GM23338 (cell line): ENCODE measurements around the gene CCDC90B. TPM values are rescaled to one million over a fixed set of nuclear protein-coding genes. Genes with fewer than 3 reads are reported as not detected.

ENCODE experiments used
- ATAC-seq: fragments of 200-7000 bp; cut with Tn5 transposase; 3 replicates; pipeline ENCODE4 v1.9.1; 2020
- DNase-seq: peaks from one replicate; pipeline ENCODE4 v3.0.0-alpha.2; 2015; ENCODE audit warnings: low spot score
- H2AFZ ChIP-seq: fragments of 200-600 bp; sonication (generic); 2 replicates; pipeline ENCODE4 v1.8.0; 2016; ENCODE audit warnings: antibody characterized with exemption, mild to moderate bottlenecking, moderate library complexity
- H3F3A ChIP-seq: fragments of 200-600 bp; sonication (generic); replicated peaks from 2 replicates; pipeline ENCODE4 v1.8.0; 2017; ENCODE audit warnings: antibody characterized with exemption, mixed run types, low read depth
- H3K27ac ChIP-seq: fragments of 200-600 bp; sonication (generic); 2 replicates; pipeline ENCODE4 v1.6.1; 2016; ENCODE audit warnings: low read depth
- H3K27me3 ChIP-seq: fragments of 200-600 bp; sonication (generic); 2 replicates; pipeline ENCODE4 v1.8.0; 2016; ENCODE audit warnings: mild to moderate bottlenecking, mixed run types, moderate library complexity; ENCODE audit not compliant: insufficient read depth
- H3K36me3 ChIP-seq: fragments of 200-600 bp; sonication (generic); 2 replicates; pipeline ENCODE4 v1.8.0; 2016; ENCODE audit warnings: mild to moderate bottlenecking; ENCODE audit not compliant: insufficient read depth
- H3K4me1 ChIP-seq: fragments of 200-600 bp; sonication (generic); 2 replicates; pipeline ENCODE4 v1.8.0; 2016; ENCODE audit warnings: mild to moderate bottlenecking, moderate library complexity; ENCODE audit not compliant: insufficient read depth
- H3K4me2 ChIP-seq: fragments of 200-600 bp; sonication (generic); 2 replicates; pipeline ENCODE4 v1.7.1; 2017; ENCODE audit warnings: mixed run types
- H3K4me3 ChIP-seq: fragments of 200-600 bp; sonication (generic); 2 replicates; pipeline ENCODE4 v1.6.1; 2016; ENCODE audit warnings: mixed run types
- H3K79me2 ChIP-seq: fragments of 200-600 bp; sonication (generic); replicated peaks from 2 replicates; pipeline ENCODE4 v1.8.0; 2017; ENCODE audit warnings: mild to moderate bottlenecking; ENCODE audit not compliant: insufficient read depth
- H3K9me2 ChIP-seq: fragments of 200-600 bp; sonication (generic); 2 replicates; pipeline ENCODE4 v1.8.0; 2017; ENCODE audit not compliant: insufficient read depth
- H4K20me1 ChIP-seq: fragments of 200-600 bp; sonication (generic); replicated peaks from 2 replicates; pipeline ENCODE4 v1.8.0; 2017; ENCODE audit warnings: mild to moderate bottlenecking; ENCODE audit not compliant: insufficient read depth
- H3K27ac Mint-ChIP-seq: 2 replicates; pipeline ENCODE4 v1.8.0; 2020; ENCODE audit warnings: inconsistent platforms, mild to moderate bottlenecking, moderate library complexity, mixed read lengths
- H3K27me3 Mint-ChIP-seq: 3 replicates; pipeline ENCODE4 v1.8.0; 2022; ENCODE audit warnings: low read depth, mild to moderate bottlenecking, moderate library complexity, mixed read lengths, inconsistent platforms; ENCODE audit not compliant: insufficient read depth, poor library complexity
- H3K36me3 Mint-ChIP-seq: 3 replicates; pipeline ENCODE4 v1.8.0; 2021; ENCODE audit warnings: low read depth, mild to moderate bottlenecking, inconsistent platforms, moderate library complexity, mixed read lengths
- H3K4me1 Mint-ChIP-seq: 3 replicates; pipeline ENCODE4 v1.8.0; 2020; ENCODE audit warnings: mild to moderate bottlenecking, inconsistent platforms, mixed read lengths
- H3K4me3 Mint-ChIP-seq: 3 replicates; pipeline ENCODE4 v1.8.0; 2021; ENCODE audit warnings: moderate library complexity, mild to moderate bottlenecking, inconsistent platforms, mixed read lengths
- H3K9me3 Mint-ChIP-seq: 3 replicates; pipeline ENCODE4 v1.8.0; 2020; ENCODE audit warnings: moderate library complexity, mild to moderate bottlenecking, inconsistent platforms, mixed read lengths
- CREB1 ChIP-seq: fragments of 250-450 bp; sonication (Bioruptor Pico); IDR thresholded peaks from 2 replicates; pipeline ENCODE4 v1.5.0; 2020; ENCODE audit warnings: low read depth, mild to moderate bottlenecking, moderate library complexity
- EZH2 ChIP-seq: fragments of 200-600 bp; sonication (generic); IDR thresholded peaks from one replicate; pipeline ENCODE4 v1.8.0; 2017; ENCODE audit warnings: antibody characterized with exemption, mild to moderate bottlenecking, low read depth; ENCODE audit not compliant: unreplicated experiment
- EZH2phosphoT487 ChIP-seq: fragments of 200-600 bp; sonication (generic); IDR thresholded peaks from one replicate; pipeline ENCODE4 v1.8.1; 2018; ENCODE audit warnings: antibody characterized with exemption; ENCODE audit not compliant: unreplicated experiment
- NANOG ChIP-seq: IDR thresholded peaks from 2 replicates; pipeline ENCODE4 v1.6.1; 2016; ENCODE audit warnings: antibody characterized with exemption, borderline replicate concordance
- POLR2AphosphoS5 ChIP-seq: IDR thresholded peaks from 2 replicates; pipeline ENCODE4 v1.6.1; 2016; ENCODE audit warnings: antibody characterized with exemption, low read depth
- STAT1 ChIP-seq: IDR thresholded peaks from one replicate; pipeline ENCODE4 v1.6.1; 2016; ENCODE audit warnings: antibody characterized with exemption; ENCODE audit not compliant: unreplicated experiment
- ZNF114 ChIP-seq: fragments of 250-450 bp; sonication (Bioruptor Pico); IDR thresholded peaks from 2 replicates; pipeline ENCODE4 v1.5.0; 2020; ENCODE audit warnings: mild to moderate bottlenecking, moderate library complexity
- ZNF331 ChIP-seq: fragments of 250-450 bp; sonication (Bioruptor Pico); IDR thresholded peaks from 2 replicates; pipeline ENCODE4 v1.5.0; 2020; ENCODE audit warnings: low read depth, mild to moderate bottlenecking, moderate library complexity
- polyA plus RNA-seq: library from polyadenylated mRNA; unstranded; fragments of >200 nt; fragmentation: Nextera tagmentation; extraction: Ambion mirVana; gene quantifications from 2 replicates; pipeline ENCODE4 v1.2.1, GENCODE V29; 2016
- total RNA-seq: library from RNA; depleted of rRNA; stranded (reverse); fragments of >200 nt; shearing (Covaris generic); gene quantifications from 2 replicates; pipeline ENCODE4 v1.2.3, GENCODE V29; 2014
- TF ChIP-seq, protein P1 (sequence below), 2 experiments: fragments of 200-600 bp in 1 of 2; sonication (generic) in 1 of 2; conservative IDR thresholded peaks; 2 replicates each; pipeline versions ENCODE4 v1.5.1 to v1.6.1; 2016 to 2017; ENCODE audit warnings: antibody characterized with exemption in 2 of 2, low read depth in 2 of 2, mild to moderate bottlenecking in 2 of 2, moderate library complexity in 1 of 2
- TF ChIP-seq, protein P2 (sequence below): fragments of 250-450 bp; sonication (Bioruptor Pico); IDR thresholded peaks from 2 replicates; pipeline ENCODE4 v1.5.0; 2020; ENCODE audit warnings: mild to moderate bottlenecking, moderate library complexity

Gene CCDC90B
- total and polyA plus RNA-seq, 2 experiments from 2014 or later = 55.1 to 89.0 TPM

DNA sequence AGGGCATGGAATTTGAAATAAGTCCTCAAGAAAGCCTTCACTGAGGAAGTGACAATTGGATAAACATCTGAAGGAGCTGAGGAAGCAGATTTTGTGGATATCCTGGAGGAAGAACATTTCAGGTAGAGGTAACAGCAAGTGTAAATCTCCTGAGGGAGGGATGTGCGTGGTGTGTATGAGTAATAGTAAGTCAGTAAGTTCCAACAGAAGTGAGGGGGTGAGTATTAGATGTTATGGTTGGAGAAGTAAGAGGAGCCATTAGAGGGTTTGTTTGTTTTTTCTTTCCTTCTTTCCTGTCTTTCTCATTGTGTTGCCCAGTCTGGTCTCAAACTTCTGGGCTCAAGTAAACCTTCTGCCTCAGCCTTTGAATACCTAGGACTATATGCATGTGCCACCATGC, 63.7 kb downstream of the CCDC90B start:
- ATAC-seq (no peak), DNase-seq (no peak)
- Mint-ChIP-seq H3K4me1 (no peaks in the 10 kb centered on the region), H3K27me3 (no peaks in the 10 kb centered on the region), H3K36me3 (no peaks in the 10 kb centered on the region), H3K27ac (no peak overlapping the region), H3K4me3 (no peak overlapping the region), H3K9me3 (no peaks in the 10 kb centered on the region)
- Histone ChIP-seq H3F3A (no peaks in the 10 kb centered on the region), H3K27me3 (no peaks in the 10 kb centered on the region), H3K79me2 (no peaks in the 10 kb centered on the region), H3K4me2 (no peak overlapping the region), H3K36me3 (no peaks in the 10 kb centered on the region), H3K4me3 (no peak overlapping the region), H3K4me1 (no peaks in the 10 kb centered on the region), H3K27ac (no peak overlapping the region), H2AFZ (no peak overlapping the region), H4K20me1 (no peaks in the 10 kb centered on the region), H3K9me2 (no peaks in the 10 kb centered on the region)
- no peak for TF ChIP-seq EZH2
- no peak for TF ChIP-seq ZNF114 (CRISPR knock-in tag)
- TF ChIP-seq ZNF331 (CRISPR knock-in tag) = no peak
- TF ChIP-seq, protein P1, sequence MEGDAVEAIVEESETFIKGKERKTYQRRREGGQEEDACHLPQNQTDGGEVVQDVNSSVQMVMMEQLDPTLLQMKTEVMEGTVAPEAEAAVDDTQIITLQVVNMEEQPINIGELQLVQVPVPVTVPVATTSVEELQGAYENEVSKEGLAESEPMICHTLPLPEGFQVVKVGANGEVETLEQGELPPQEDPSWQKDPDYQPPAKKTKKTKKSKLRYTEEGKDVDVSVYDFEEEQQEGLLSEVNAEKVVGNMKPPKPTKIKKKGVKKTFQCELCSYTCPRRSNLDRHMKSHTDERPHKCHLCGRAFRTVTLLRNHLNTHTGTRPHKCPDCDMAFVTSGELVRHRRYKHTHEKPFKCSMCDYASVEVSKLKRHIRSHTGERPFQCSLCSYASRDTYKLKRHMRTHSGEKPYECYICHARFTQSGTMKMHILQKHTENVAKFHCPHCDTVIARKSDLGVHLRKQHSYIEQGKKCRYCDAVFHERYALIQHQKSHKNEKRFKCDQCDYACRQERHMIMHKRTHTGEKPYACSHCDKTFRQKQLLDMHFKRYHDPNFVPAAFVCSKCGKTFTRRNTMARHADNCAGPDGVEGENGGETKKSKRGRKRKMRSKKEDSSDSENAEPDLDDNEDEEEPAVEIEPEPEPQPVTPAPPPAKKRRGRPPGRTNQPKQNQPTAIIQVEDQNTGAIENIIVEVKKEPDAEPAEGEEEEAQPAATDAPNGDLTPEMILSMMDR (conservative IDR thresholded peaks at IDR 0.05; ENCODE audit: low read depth in 2 of 2) = no peak
- no peak for TF ChIP-seq POLR2AphosphoS5
- TF ChIP-seq CREB1 = no peak

DNA sequence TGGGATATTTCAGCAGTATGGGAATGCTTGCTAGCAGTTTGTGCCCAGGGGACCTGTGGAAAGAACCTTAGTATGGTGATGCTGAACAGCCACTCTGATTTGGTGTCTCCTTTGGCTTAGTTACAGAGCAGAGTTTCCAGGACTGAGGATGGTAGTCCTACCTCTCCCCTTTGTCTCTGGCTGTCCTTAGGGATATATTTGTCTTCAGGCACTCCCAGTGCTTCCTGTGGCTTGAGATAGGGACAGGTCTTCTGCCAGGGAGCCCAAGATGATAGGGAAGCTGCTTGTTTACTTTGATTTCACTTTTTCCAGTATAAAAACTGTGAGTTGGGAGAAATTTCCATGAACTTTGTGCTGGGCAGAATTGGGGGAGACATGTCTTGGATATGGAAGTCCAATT, 64.5 kb downstream of the CCDC90B start:
- Mint-ChIP-seq H3K27ac (no peak overlapping the region), H3K27me3 (no peaks in the 10 kb centered on the region), H3K4me1 (no peaks in the 10 kb centered on the region), H3K36me3 (no peaks in the 10 kb centered on the region), H3K9me3 (no peaks in the 10 kb centered on the region), H3K4me3 (no peak overlapping the region)
- Histone ChIP-seq H3K36me3 (no peaks in the 10 kb centered on the region), H3K4me3 (no peak overlapping the region), H3F3A (no peaks in the 10 kb centered on the region), H3K4me2 (no peak overlapping the region), H3K9me2 (no peaks in the 10 kb centered on the region), H3K79me2 (no peaks in the 10 kb centered on the region), H2AFZ (no peak overlapping the region), H3K27me3 (no peaks in the 10 kb centered on the region), H3K4me1 (no peaks in the 10 kb centered on the region), H4K20me1 (no peaks in the 10 kb centered on the region), H3K27ac (no peak overlapping the region)
- DNase-seq (no peak), ATAC-seq (no peak)
- TF ChIP-seq, protein P1 (conservative IDR thresholded peaks at IDR 0.05; ENCODE audit: low read depth in 2 of 2) = no peak
- TF ChIP-seq POLR2AphosphoS5 (no peak), ZNF114 (CRISPR knock-in tag) (no peak), STAT1 (no peak), NANOG (no peak), EZH2phosphoT487 (no peak), CREB1 (no peak)
- TF ChIP-seq, protein P2, sequence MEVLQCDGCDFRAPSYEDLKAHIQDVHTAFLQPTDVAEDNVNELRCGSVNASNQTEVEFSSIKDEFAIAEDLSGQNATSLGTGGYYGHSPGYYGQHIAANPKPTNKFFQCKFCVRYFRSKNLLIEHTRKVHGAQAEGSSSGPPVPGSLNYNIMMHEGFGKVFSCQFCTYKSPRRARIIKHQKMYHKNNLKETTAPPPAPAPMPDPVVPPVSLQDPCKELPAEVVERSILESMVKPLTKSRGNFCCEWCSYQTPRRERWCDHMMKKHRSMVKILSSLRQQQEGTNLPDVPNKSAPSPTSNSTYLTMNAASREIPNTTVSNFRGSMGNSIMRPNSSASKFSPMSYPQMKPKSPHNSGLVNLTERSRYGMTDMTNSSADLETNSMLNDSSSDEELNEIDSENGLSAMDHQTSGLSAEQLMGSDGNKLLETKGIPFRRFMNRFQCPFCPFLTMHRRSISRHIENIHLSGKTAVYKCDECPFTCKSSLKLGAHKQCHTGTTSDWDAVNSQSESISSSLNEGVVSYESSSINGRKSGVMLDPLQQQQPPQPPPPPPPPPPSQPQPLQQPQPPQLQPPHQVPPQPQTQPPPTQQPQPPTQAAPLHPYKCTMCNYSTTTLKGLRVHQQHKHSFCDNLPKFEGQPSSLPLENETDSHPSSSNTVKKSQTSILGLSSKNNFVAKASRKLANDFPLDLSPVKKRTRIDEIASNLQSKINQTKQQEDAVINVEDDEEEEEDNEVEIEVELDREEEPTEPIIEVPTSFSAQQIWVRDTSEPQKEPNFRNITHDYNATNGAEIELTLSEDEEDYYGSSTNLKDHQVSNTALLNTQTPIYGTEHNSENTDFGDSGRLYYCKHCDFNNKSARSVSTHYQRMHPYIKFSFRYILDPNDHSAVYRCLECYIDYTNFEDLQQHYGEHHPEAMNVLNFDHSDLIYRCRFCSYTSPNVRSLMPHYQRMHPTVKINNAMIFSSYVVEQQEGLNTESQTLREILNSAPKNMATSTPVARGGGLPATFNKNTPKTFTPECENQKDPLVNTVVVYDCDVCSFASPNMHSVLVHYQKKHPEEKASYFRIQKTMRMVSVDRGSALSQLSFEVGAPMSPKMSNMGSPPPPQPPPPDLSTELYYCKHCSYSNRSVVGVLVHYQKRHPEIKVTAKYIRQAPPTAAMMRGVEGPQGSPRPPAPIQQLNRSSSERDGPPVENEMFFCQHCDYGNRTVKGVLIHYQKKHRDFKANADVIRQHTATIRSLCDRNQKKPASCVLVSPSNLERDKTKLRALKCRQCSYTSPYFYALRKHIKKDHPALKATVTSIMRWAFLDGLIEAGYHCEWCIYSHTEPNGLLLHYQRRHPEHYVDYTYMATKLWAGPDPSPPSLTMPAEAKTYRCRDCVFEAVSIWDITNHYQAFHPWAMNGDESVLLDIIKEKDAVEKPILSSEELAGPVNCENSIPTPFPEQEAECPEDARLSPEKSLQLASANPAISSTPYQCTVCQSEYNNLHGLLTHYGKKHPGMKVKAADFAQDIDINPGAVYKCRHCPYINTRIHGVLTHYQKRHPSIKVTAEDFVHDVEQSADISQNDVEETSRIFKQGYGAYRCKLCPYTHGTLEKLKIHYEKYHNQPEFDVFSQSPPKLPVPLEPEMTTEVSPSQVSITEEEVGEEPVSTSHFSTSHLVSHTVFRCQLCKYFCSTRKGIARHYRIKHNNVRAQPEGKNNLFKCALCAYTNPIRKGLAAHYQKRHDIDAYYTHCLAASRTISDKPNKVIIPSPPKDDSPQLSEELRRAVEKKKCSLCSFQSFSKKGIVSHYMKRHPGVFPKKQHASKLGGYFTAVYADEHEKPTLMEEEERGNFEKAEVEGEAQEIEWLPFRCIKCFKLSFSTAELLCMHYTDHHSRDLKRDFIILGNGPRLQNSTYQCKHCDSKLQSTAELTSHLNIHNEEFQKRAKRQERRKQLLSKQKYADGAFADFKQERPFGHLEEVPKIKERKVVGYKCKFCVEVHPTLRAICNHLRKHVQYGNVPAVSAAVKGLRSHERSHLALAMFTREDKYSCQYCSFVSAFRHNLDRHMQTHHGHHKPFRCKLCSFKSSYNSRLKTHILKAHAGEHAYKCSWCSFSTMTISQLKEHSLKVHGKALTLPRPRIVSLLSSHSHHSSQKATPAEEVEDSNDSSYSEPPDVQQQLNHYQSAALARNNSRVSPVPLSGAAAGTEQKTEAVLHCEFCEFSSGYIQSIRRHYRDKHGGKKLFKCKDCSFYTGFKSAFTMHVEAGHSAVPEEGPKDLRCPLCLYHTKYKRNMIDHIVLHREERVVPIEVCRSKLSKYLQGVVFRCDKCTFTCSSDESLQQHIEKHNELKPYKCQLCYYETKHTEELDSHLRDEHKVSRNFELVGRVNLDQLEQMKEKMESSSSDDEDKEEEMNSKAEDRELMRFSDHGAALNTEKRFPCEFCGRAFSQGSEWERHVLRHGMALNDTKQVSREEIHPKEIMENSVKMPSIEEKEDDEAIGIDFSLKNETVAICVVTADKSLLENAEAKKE = no peak
